HEK293 (cell line): ENCODE results near the gene TLE3.

Source experiments
- CTCF ChIA-PET: fragments of 350-600 bp; formaldehyde crosslinking; extraction: SDS; loops from one replicate; lab custom pipeline; 2021; ENCODE audit warnings: antibody characterized with exemption; lab: Yijun Ruan, JAX
- POLR2A ChIA-PET: fragments of 300-600 bp; formaldehyde crosslinking; extraction: SDS; loops from one replicate; lab custom pipeline; 2020; ENCODE audit warnings: antibody characterized with exemption, inconsistent platforms; lab: Yijun Ruan, JAX
- H3K27ac ChIP-seq: fragments of 200-500 bp; sonication (Bioruptor generic); 2 replicates; pipeline ENCODE4 v1.5.1; 2014; ENCODE audit warnings: low read depth, low read length, control low read depth, inconsistent platforms; ENCODE audit errors: extremely low read depth
- H3K36me3 ChIP-seq, 2 experiments: fragments of 200-500 bp in 1 of 2; sonication (Bioruptor generic) in 1 of 2; 1 replicate in 1 of 2; 2 replicates in 1 of 2; pipeline ENCODE4 v1.5.1; 2014 to 2017; ENCODE audit warnings: inconsistent platforms in 2 of 2, low read length in 2 of 2; ENCODE audit not compliant: control insufficient read depth in 2 of 2, insufficient read depth in 1 of 2
- H3K4me1 ChIP-seq: fragments of 200-500 bp; sonication (Bioruptor generic); 2 replicates; pipeline ENCODE4 v1.5.1; 2014; ENCODE audit warnings: mild to moderate bottlenecking, low read length, inconsistent platforms; ENCODE audit not compliant: control insufficient read depth, insufficient read depth
- H3K4me3 ChIP-seq: 2 replicates; pipeline ENCODE4 v1.5.1; 2011; ENCODE audit warnings: low read depth, mild to moderate bottlenecking, control low read depth, low read length, moderate library complexity
- H3K9me3 ChIP-seq: fragments of 200-500 bp; sonication (Bioruptor generic); 2 replicates; pipeline ENCODE4 v1.5.1; 2014; ENCODE audit warnings: low read depth, low read length, inconsistent platforms; ENCODE audit not compliant: control insufficient read depth, insufficient read depth
- ELK4 ChIP-seq: IDR thresholded peaks from 2 replicates; pipeline ENCODE4 v1.6.1; 2011; ENCODE audit warnings: mild to moderate bottlenecking, low read depth, low read length, borderline replicate concordance
- GLIS1 ChIP-seq: fragments of 450-650 bp; formaldehyde crosslinking; IDR thresholded peaks from 2 replicates; pipeline ENCODE4 v1.5.1; 2016; ENCODE audit warnings: missing biosample characterization, missing genetic modification characterization
- GLIS2 ChIP-seq: fragments of 450-650 bp; formaldehyde crosslinking; IDR thresholded peaks from 2 replicates; pipeline ENCODE4 v1.5.1; 2016; ENCODE audit warnings: missing biosample characterization, missing genetic modification characterization
- IKZF3 ChIP-seq: fragments of 450-650 bp; IDR thresholded peaks from 2 replicates; pipeline ENCODE4 v1.5.0; 2018; ENCODE audit warnings: missing biosample characterization, mild to moderate bottlenecking, missing genetic modification characterization, moderate library complexity
- KLF10 ChIP-seq: fragments of 450-650 bp; IDR thresholded peaks from 2 replicates; pipeline ENCODE4 v1.5.1; 2018; ENCODE audit warnings: missing biosample characterization, mild to moderate bottlenecking, missing genetic modification characterization
- SCRT2 ChIP-seq: fragments of 450-650 bp; formaldehyde crosslinking; IDR thresholded peaks from 2 replicates; pipeline ENCODE4 v1.5.1; 2016; ENCODE audit warnings: missing biosample characterization, missing genetic modification characterization
- ZBTB21 ChIP-seq: fragments of 450-650 bp; formaldehyde crosslinking; IDR thresholded peaks from 2 replicates; pipeline ENCODE4 v1.5.1; 2017; ENCODE audit warnings: missing biosample characterization, missing genetic modification characterization
- ZNF175 ChIP-seq: fragments of 450-650 bp; formaldehyde crosslinking; IDR thresholded peaks from 2 replicates; pipeline ENCODE4 v1.5.1; 2016; ENCODE audit warnings: missing biosample characterization, missing genetic modification characterization
- ZNF404 ChIP-seq: fragments of 450-650 bp; formaldehyde crosslinking; IDR thresholded peaks from 2 replicates; pipeline ENCODE4 v1.5.1; 2017; ENCODE audit warnings: missing biosample characterization, missing genetic modification characterization
- ZNF488 ChIP-seq: fragments of 450-650 bp; formaldehyde crosslinking; IDR thresholded peaks from 2 replicates; pipeline ENCODE4 v1.5.1; 2016; ENCODE audit warnings: missing biosample characterization, missing genetic modification characterization
- ZNF600 ChIP-seq: fragments of 450-650 bp; formaldehyde crosslinking; IDR thresholded peaks from 2 replicates; pipeline ENCODE4 v1.5.1; 2016; ENCODE audit warnings: missing biosample characterization, missing genetic modification characterization
- ZNF660 ChIP-seq: fragments of 450-650 bp; IDR thresholded peaks from 2 replicates; pipeline ENCODE4 v1.5.1; 2018; ENCODE audit warnings: missing biosample characterization, mild to moderate bottlenecking, missing genetic modification characterization
- ZNF768 ChIP-seq: fragments of 450-650 bp; formaldehyde crosslinking; IDR thresholded peaks from 2 replicates; pipeline ENCODE4 v1.5.1; 2018; ENCODE audit warnings: missing biosample characterization, mild to moderate bottlenecking, missing genetic modification characterization
- TF ChIP-seq, protein P1 (sequence below): fragments of 450-650 bp; formaldehyde crosslinking; IDR thresholded peaks from 2 replicates; pipeline ENCODE4; 2016; ENCODE audit warnings: missing biosample characterization, missing genetic modification characterization

TLE3 gene

DNA sequence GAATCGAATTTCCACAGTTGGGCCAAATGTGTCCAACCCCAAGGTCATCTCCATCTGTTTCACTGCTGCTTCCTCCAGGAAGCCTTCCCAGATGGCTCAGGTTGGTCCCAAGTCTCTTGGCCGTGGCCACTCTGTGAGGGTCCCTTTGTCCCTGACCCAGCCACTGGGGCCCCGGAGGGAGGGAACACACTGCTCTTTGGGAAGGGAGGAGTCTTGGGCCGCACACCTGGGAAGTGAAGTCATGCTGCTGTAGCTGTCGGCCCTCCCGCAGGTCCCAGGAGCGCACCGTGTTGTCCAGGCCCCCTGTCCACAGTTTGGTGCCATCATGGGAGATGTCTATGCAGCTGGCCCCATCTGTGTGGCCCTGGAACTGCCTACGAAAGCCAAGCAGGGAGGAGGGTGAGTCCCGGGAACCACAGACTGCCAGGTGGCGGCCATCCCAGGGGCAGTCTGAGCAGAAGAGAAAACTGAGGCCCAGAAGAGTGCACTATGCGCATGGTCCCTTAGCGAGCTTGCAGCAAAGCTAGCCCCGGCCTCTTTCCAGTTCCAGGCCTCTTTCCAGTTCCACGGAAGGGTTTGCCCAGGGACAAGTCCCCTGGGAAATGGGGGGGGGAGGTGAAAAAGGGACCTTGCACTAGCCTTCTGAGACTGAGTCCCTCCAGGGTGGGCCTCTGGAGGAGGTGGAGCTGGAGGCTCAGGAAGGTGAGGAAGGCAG is 44.6 kb downstream of the TLE3 start:
- Histone ChIP-seq H3K4me1 (no peaks in the 10 kb centered on the region), H3K9me3 (no peaks in the 10 kb centered on the region)
- TF ChIP-seq, protein P1, sequence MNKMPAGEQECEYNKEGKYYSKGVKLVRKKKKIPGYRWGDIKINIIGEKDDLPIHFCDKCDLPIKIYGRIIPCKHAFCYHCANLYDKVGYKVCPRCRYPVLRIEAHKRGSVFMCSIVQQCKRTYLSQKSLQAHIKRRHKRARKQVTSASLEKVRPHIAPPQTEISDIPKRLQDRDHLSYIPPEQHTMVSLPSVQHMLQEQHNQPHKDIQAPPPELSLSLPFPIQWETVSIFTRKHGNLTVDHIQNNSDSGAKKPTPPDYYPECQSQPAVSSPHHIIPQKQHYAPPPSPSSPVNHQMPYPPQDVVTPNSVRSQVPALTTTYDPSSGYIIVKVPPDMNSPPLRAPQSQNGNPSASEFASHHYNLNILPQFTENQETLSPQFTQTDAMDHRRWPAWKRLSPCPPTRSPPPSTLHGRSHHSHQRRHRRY (tag by site-specific recombination), result no peak
- TF ChIP-seq SCRT2 (no peak), GLIS2 (tag by site-specific recombination) (no peak), GLIS1 (no peak), ZNF175 (tag by site-specific recombination) (no peak), IKZF3 (tag by site-specific recombination) (no peak; the same call in 1 of the 2 replicates), ZBTB21 (tag by site-specific recombination) (no peak), ZNF404 (tag by site-specific recombination) (no peak)
- TF ChIP-seq, all 188 proteins: peak for 0
- peaks cover 69 to 93% of the 10 kb centered on the region in 2 experiments for H3K36me3 ChIP-seq
- CTCF ChIA-PET, result interaction anchor here (0.6 to 1.1 kb wide), 3 partner anchors 26 to 587 kb away, joined by 3 to 4 read pairs (median 4); no protein-coding TSS in a partner anchor
- H3K4me3 ChIP-seq, result no peak overlapping the region
- no peak overlapping the region for H3K27ac ChIP-seq
- POLR2A ChIA-PET, result interaction anchor here (0.8 to 1.4 kb wide), 2 partner anchors 9 to 39 kb away, joined by 3 to 5 read pairs; no protein-coding TSS in a partner anchor

DNA sequence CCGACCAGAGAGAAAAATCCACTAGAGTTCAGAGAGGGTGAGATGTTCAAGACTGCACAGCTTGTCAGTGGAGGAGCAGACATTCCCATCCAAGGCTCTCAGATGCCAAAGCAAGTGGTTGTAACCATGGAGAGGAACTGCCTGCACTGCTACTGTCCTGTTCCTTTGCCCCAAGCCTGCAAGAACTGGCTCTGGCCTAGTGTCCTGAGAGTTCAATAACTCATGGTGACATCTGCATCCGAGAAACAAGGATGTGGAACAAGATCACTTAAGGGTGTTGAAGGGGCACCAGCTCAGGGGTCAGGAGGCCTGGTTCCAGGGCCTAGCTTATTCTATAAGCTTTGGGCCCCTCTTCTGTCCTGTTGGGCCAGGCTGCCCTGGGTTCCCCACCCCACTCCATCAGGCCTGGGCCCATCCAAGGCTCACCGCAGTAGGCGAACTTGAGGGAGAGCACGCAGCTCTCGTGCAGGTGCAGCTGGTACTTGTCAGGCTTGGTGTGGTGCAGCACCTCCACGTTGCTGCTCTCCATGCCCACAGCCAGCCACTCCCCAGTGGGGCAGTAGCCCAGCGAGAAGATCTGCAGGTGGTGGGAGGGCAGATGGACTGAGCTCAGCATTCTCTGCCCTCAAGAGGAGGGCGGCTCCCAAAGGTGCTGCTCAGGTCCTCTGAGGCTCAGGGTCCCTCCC is 45.6 kb downstream of the TLE3 start:
- 0 out of 2 replicates have a peak, but pooled peaks have one; percentile 55 for TF ChIP-seq ZNF600 (tag by site-specific recombination)
- 0 out of 2 replicates have a peak, but pooled peaks have one; percentile 29 for TF ChIP-seq ZNF768 (tag by site-specific recombination)
- no peak for TF ChIP-seq ELK4
- no peak for TF ChIP-seq ZNF488 (tag by site-specific recombination)
- TF ChIP-seq ZNF660 (tag by site-specific recombination), result no peak
- peaks cover 66 to 91% of the 10 kb centered on the region in 2 experiments for H3K36me3 ChIP-seq
- POLR2A ChIA-PET, result no interaction called here

GRCh38 chr15:70050970-70051369 is 46.7 kb downstream of the TLE3 start:
- H3K4me1 ChIP-seq, result no peaks in the 10 kb centered on the region
- peaks cover 60 to 82% of the 10 kb centered on the region in 2 experiments for H3K36me3 ChIP-seq
- H3K27ac ChIP-seq, result no peak overlapping the region
- ChIA-PET POLR2A (no interaction called here), CTCF (interaction anchor here (1.3 kb wide), 1 partner anchor 15 kb away, joined by 3 read pairs; no protein-coding TSS in a partner anchor)
- no peaks in the 10 kb centered on the region for H3K9me3 ChIP-seq
- no peak overlapping the region for H3K4me3 ChIP-seq
- no peak for TF ChIP-seq KLF10 (tag by site-specific recombination)

More for the DNA sequence above, 45.6 kb downstream of the TLE3 start:
- Histone ChIP-seq H3K4me3 (no peak overlapping the region), H3K4me1 (no peaks in the 10 kb centered on the region), H3K27ac (no peak overlapping the region), H3K9me3 (no peaks in the 10 kb centered on the region)
- CTCF ChIA-PET, result interaction anchor here (0.7 to 1.3 kb wide), 2 partner anchors 16 to 436 kb away, joined by 3 read pairs; no protein-coding TSS in a partner anchor
